NCI-H446 treated with DMSO at 0.1 percent for 48 hours (cell line): ENCODE measurements around the gene NUTF2.
"Not testable (repeated sequence)": the region's sequence is repeated elsewhere in the genome, so short reads cannot be mapped to it uniquely, and the experiment has no call there.

Experiments used
- DNase-seq: peaks from one replicate; lab custom pipeline; 2025; lab: John Stamatoyannopoulos, UW

The NUTF2 gene

DNA sequence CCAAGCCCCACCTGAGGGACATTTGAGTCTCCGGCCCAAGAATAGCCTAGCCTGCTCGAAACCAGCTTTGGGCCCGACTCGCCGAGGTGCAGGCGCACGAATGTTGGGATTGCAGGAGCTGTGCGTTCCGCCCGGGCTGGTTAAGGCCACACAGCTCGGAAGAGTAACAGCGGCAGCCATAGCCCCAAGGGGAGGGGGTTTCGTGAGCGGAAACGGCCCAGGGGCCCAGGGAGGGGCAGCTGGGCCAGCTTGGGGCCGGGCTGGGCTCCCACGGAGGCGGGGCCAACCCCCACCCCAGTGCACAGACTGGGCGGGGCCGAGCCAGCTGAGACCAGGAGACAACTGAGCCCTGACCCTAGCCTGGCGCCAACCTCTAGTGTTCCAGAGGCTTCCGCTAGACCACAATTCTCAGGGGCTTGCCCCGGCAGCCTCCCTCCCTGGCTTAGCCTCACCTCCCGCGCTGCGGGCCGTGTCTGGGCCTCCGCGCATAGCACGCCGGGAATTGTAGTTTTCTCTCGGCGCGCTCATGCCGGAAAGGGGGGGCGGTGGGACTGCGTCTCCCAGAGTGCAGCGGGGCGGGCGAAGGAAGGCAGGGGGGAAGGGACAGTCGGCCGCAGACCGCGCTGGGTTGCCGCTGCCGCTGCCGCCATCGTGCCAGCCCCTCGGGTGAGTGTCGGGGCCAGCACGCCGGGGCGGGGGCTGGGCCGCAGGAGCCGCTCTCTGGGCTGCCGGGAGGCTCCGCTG, at the start of gene NUTF2:
Gene NUTF2, plus strand, starts transcription at position 614 of the 744 bp plus-strand sequence. CDS start 18,198 bp downstream, outside the sequence.
- peak; percentile 90 for DNase-seq

DNA sequence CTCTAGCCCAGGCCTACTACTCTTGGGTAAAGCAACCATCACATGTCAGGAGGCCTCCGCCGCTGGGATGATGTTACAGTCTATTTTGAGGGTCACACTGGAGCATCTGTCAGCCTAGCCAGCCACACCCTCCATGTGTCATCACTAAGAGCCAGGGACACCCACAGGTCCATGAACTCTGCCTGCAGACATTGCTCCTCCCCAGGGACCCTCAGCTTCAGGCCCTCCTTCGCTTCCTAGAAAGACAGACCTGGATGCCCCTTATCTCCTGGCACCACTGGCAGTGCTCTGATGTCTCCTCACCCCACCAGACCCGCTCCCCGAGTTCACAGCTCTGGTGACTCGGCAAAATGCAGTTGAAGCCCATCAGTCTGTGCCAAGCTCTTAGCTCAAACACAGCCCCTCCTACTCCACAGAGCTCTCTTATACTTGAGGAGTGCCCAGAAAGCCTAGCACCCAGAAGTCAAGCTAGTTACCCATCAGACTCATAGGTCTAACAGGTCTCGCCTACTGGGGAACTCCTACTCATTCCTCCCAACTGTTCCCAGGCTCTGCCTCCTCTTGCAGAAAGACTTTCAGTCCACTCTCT, 46.3 kb upstream of the NUTF2 start:
- DNase-seq = no peak

DNA sequence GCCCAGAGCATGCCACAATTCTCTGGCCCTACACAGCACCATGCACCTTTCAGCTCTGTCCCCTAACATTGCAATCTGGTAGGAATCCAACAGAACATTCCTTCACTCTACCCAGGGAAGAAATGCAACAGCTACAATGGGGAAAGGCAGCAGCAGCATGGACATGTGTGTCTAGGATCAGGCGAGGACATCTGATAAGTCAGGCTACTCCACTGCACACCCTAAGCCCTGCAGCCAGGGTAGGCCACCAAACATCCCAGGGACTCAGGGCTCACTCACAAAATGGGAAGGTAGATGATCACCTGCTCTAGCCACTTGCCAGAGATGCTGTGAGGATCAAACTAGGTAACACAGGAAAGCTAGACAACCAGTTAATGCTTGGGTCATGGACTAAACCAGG, 45.5 kb upstream of the NUTF2 start:
- DNase-seq = no peak

DNA sequence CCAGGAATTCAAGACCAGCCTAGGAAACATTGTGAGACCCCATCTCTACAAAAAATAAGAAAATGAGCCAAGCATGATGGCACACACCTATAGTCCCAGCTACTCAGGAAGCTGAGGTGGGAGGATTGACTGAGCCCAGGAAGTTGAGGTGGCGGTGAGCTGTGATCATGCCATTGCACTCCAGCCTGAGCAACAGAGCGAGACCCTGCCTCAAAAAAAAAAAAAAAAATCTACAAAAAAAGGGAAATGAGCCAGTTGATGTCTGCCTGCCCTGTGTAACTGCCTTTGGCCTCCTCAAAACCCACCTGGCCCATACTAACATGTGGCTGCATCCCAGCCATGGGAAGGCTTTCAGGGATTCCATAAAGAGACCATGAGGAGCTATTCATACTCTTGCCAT, 44.9 kb upstream of the NUTF2 start:
- no peak for DNase-seq

DNA sequence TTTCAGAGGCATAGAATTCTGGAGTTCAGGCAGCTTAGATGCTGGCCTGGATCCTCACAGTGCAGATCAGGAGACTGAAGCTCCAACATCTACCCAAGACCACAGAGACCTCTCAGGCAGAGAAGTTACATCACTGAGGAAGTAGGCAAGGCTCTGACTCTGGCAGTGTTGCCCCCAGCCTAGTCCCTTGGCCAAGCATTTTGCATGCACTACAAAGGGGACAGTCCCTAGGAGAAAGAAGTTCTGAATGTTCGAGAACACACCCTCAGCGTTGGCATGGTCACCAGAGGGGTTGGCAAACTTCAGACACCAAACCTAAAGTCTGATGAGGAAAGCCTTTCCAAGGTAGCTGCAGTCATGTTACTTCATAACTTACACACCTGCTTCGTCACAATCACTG, 42.8 kb upstream of the NUTF2 start:
- no peak for DNase-seq

DNA sequence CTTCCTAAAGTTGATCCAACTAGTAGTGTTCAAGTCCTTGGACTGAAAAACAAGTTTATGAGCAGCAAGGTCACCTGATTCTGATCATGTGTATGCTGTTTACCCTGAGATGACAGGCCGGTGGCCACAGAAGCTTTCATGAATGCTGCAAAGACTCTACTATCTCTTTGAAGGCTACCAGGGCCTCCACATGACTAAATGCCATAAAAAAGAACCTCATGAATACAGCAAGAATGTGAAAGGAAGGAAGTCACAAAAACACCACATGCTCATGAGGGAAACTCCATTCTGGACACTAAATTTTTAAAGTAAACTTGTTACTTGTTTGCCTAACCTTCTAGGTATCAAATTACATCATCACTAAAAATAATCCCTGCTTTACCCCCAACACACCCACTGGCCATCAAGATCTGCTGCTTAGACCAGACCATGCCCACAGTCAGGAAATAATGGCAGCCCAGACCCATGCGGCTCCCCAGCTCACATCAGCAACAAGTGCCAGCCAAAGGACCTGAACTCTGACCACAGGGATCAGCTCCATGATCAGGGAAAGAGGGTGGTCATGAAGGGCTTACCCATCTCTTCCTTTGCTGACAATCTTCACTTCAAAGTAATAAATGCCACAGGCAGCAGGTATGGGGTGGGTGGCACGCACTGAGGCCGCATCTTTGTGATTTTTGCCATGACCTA, 41.7 kb upstream of the NUTF2 start:
- no peak for DNase-seq

DNA sequence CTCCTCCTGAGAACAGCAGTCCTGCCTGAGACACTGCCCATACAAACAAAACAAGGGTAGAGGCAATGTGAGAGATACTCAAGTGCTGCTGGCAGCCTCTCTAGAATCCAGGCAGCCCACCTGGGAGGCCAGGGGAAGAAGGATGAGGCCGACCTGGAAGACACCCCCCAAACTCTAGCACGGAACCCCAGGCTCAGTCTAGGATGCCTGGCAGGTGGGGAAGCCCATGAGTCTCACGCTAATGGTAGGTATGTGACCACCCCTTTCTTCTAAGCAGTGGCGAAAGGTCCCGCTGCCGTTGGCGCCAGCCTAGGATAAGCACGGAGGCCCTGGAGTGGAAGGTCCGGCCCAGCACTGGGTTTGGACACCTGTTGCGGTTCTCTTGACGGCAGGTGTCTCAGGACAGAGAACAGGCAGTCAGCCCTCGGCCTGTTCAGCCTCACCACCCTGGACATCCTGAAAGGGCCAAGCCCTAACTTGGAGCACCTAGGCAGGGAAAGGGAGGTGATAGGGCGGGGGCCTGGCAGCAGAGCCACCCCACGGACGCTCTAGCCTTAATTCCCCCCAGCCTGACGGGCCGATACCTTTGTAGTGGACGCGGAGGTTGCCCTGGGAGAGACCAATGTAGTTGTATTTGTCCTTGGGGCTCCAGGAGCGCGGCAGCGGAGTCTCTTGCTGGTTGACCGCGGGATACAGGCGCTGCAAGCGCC, 40.9 kb upstream of the NUTF2 start:
- no peak for DNase-seq

DNA sequence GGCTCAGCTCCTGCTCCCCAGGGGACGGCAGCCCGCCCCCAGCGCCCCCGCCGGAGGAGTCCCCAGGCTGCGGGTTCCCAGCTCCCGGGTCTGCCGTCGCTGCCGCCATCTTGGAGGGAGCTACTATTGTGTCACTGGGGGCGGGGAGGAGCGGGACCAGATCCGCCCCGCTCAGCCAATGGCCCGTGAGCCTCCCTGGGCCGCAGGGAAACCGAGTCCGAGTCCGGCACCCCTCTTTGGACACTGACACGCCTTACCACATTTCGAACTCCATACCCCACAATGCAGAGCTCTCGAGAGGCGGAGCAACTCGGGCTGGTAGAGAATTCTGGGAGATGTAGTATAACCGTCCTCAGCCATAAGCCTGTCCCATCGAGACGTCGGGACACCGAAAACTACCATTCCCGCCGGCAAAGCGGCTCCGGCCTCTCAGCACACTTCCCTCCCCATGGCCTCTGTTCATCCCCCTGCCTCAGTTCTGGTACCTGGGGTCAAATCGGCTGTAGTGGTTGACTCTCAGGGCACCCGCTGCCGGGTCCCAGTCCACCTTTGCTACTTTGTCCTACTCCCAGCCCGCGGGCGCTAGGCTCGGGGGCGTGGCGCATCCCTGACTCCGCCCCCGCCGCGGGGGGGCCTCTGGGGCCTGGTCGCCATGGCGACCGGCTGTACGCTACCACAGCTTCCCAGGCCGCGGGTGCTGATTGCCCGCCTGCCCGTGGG, 40.1 kb upstream of the NUTF2 start, which contains the start of the genes RANBP10 and TSNAXIP1:
Gene RANBP10, minus strand, starts transcription at position 133 of the 720 bp plus-strand sequence. Its CDS starts 24 bp downstream, at position 109.
Gene TSNAXIP1, plus strand, starts transcription at position 462 of the 720 bp plus-strand sequence. CDS start 261 bp downstream, outside the sequence.
- peak; percentile 95 for DNase-seq

DNA sequence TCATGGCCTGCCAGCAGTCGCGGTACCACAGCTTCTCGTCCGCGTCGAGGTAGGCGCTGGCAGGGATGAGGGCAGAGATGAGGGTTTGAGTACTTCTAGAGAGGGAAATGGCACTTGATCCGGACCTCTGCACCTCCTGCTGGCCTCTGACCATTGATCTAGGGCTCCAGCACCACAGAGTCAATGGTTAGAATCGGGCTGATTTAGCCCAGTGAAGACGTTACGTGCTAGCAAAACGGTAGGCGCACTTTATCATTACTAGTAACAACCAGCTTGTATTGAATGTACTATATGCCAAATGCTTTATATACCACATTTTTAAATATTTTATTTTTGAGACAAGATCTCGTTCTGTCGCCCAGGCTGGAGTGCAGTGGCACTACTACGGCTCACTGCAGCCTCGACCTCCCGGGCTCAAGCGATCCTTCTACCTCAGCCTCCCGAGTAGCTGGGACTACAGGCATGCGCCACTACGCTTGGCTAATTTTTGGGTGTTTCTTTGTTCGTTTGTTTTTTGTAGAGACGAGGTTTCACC, 39.5 kb upstream of the NUTF2 start:
- DNase-seq = no peak

DNA sequence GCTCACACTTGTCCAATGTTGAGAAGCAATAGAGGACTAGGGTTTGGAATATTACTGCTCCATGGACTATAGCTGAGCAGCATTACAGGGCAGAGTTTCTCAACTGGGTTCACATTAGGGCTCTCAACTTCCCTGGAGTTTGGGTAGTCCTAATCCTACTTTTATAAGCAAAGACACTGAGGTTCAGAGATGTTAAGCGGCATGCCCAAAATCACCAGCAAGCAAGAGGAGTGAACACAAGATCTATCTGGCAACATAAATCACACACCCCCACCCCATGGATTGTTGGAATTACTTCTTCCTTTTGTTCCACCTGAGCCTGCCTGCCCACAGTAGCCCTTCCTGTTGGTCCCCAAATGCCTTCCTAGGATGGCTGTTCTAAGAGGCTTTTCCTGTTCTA, 34.8 kb upstream of the NUTF2 start:
- DNase-seq = no peak

DNA sequence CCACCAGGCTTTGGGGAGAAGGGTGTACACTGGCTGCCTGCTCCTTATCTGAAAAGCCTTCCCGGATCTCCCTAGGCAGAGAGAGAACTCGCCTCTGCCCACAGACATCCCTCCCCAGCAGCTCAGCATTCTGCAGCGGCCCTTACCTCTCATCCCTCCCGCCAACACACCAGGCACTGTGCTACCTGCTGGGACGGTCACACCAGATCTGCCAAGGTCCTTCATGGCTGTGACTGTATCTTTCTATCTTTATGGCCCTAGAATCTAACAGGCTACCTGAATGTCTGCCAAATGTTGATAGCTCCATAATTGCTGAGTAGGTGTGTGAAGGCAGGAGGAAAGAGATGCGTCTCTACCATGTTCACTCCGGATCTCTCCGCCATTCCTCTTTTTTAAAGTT, 32.2 kb upstream of the NUTF2 start:
- DNase-seq = no peak

DNA sequence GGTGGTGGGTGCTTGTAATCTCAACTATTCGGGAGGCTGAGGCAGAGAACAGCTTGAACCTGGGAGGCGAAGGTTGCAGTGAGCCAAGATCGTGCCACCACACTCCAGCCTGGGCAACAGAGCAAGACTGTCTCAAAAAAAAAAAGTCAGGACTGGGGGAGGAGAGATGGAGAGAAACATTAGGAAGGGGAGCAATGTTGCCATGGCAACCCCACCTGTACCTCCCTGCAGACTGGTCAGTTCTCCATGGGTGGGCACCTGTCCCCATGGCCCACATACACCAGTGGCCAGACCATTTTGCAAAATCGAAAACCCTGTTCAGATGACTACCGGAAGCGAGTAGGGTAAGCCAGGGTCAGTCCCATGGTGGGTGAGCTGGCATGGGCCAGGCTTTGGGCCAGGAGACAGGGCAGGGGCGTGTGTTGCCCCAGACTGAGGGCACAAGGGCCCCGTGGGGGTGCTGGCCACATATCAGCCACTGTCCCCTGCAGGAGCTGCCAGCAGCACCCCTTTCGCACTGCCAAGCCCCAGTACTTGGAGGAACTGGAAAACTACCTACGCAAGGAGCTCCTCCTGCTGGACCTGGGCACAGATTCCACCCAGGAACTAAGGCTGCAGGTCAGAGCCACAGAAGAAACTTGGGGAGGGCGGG, 26.0 kb upstream of the NUTF2 start:
- DNase-seq = no peak

DNA sequence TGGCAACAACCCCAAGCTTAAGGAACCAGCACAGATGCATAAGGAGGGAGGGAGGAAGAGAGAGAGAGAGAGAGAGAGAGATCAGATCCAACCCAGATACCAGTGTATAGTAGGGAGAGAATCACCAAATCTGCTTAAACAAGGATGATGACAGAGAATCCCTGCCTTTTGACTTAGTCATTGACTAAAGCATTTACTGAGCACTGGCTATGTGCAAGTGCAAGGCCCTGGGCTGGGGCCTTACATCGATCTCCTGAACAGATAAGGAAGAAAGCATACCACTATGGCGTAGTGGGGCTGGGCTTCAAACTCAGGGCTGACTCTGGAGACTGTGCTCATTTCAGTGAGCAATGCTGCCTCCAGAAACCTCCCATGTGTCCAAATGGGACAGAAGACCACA, 24.2 kb upstream of the NUTF2 start:
- DNase-seq = no peak

DNA sequence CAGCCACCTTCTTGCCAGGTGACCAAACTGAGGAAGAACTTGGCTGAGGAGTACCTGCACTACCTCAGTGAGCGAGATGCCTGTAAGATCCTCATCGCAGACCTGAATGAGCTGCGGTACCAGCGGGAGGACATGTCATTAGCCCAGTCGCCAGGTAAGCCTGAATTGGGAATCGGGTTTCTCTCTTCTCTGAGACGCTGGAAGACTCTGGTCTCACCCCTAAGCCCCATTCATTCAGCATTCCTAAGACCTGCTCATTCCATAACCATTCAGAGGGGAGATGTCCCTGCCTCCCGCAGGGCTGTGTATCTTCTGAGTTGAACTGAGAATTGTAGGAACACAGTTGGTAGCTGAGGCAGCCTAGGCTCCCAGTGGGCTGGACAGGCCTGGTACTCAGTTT, 21.6 kb upstream of the NUTF2 start:
- DNase-seq = no peak

DNA sequence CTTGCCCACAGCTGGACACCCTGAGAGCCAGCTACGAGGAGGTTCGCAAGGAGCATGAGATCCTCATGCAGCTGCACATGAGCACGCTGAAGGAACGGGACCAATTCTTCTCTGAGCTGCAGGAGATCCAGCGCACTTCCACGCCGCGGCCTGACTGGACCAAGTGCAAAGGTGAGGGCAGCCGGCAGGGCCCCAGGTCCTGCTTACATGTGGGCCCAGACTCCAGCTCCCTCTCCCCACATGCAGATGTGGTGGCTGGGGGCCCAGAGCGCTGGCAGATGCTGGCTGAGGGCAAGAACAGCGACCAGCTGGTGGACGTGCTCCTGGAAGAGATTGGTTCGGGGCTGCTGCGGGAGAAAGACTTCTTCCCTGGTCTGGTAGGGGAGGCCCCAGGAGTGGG, 20.8 kb upstream of the NUTF2 start:
- no peak for DNase-seq

DNA sequence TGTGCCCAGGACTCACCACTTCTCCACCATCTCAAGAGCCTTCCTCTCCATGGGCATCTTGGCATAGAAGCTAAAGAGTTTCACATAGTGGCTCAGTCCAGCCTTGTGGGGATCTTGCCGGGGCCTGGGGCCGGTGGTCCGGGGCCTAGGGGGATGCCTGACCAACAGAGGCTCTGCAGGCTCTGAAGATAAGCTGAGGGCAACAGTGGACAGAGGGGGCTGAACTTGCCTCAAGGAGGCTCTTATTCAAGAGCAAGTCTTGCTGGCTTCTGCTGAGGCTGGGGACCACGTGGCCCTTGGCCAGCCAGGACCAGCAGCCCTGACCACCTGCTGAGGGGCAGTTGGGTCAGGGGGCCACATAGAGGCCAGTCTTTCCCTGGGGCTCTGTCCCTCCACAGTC, 18.1 kb upstream of the NUTF2 start:
- no peak for DNase-seq

DNA sequence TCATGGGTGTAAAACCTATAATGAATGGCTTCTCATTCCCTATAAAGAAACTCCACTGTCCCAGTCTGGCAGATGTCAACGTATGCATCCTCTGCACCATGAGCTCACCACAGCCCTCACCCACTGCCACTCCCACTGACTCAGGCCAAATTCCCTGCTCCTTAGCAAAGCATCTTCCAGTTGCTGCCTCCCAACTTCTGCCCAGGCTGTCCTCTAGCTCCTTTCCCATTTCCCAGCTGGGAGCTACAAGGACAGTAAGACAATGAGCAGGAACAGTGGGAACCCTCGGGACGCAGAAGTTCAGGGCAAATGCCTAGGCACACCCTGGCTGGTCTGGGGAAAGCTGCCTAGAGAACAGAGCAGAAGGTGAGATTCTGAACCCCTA, 13.7 kb upstream of the NUTF2 start:
- DNase-seq = no peak

DNA sequence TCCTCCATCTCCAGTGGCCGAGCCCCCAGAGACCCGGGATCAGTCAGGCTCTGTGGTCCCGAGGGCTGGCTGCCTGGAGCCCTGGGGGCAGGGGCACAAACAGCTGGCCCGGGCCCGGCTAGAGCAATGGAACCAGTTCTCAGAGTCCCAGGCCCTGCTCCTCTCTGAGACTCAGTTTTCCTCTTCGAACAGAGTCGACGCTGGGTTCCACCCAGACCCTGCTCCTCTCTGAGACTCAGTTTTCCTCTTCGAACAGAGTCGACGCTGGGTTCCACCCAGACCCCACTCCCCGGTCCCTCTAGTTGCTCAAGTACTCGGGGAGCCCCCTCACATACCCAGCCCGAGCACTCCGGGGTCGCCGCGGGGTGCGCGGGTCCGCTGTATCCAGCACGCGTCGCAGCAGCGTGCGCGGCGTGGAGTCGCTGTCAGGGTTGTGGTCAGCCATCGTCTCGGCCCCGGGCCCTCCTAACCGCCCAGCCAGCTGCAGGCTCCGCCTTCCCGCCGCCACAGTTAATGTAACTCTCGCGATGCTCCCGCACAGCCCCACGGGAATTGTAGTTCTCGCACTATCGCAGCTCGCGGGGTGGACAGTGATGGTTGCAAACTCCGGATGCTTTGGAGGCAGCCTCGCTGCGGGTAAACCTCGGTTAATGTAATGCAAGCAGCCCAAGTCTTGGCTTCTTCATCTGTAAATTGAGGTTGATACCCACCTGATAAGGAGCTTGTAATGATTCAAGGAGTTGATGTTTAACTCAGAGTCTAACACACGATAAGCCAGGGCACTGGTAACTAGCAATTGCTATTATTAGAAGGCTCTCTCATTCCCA, 13.1 kb upstream of the NUTF2 start:
- peak; percentile 54 for DNase-seq

DNA sequence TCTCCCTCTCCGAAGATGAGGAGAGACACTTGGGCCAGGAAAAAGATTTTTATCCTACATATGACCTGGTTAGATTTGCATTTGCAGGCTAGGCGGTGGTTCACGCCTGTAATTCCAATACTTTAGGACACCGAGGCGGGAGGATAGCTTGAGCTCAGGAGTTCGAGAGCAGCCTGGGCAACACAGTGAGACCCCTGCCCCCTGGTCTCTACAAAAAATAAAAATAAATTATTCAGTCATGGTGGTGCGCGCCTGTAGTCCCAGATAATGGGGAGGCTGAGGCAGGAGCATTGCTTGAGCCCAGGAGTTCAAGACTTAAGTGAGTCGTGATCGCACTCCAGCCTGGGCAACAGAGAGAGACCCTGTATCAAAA, 12.5 kb upstream of the NUTF2 start:
- DNase-seq = no peak

DNA sequence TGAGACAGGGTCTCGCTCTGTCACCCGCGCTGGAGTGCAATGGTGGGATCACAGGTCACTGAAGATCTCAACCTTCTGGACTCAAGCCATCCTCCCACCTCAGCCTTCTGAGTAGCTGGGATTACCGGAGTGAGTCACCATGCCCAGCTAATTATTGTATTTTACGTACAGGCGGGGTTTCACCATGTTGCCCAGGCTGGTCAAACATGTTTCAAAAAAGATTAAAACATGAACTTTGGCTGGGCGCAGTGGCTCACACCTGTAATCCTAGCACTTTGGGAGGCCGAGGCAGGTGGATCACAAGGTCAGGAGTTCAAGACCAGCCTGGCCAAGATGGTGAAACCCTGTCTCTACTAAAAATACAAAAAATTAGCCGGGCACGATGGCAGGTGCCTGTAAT, 9.5 kb upstream of the NUTF2 start:
- not testable (repeated sequence) for DNase-seq
